HepG2 (cell line): ENCODE data around the gene SEMA3B. TPM values are rescaled to one million over a fixed set of nuclear protein-coding genes. Genes with fewer than 3 reads are reported as not detected.

ENCODE experiments used
- CENPX ChIP-seq: sonication (generic); formaldehyde crosslinking; IDR thresholded peaks from 2 replicates; pipeline ENCODE4 v1.9.0; 2021; ENCODE audit warnings: mild to moderate bottlenecking, missing genetic modification reagents, moderate library complexity
- ELF1 ChIP-seq: sonication (generic); formaldehyde crosslinking; IDR thresholded peaks from 2 replicates; pipeline ENCODE4 v1.4.0; 2020; ENCODE audit warnings: missing genetic modification reagents
- ESRRA ChIP-seq: sonication (generic); formaldehyde crosslinking; IDR thresholded peaks from 2 replicates; pipeline ENCODE4 v1.5.1; 2020; ENCODE audit warnings: mild to moderate bottlenecking, low read depth, missing genetic modification reagents
- FOXA3 ChIP-seq: IDR thresholded peaks from 2 replicates; pipeline ENCODE4 v1.6.1; 2016; ENCODE audit warnings: missing genetic modification reagents, missing compliant biosample characterization
- GMEB2 ChIP-seq: IDR thresholded peaks from 2 replicates; pipeline ENCODE4 v1.6.1; 2016; ENCODE audit warnings: missing biosample characterization, missing genetic modification reagents, low read depth
- HNRNPH1 ChIP-seq: fragments of 200-400 bp; formaldehyde crosslinking; optimal IDR thresholded peaks from 2 replicates; pipeline ENCODE3; 2017; ENCODE audit warnings: mild to moderate bottlenecking, low read depth, low read length
- LCORL ChIP-seq, 2 experiments: fragments of 450-650 bp in 1 of 2; sonication (generic) in 1 of 2; formaldehyde crosslinking in 1 of 2; IDR thresholded peaks; 2 replicates each; pipeline versions ENCODE4 v1.5.0 to v1.6.1; 2017 to 2020; ENCODE audit warnings: antibody characterized with exemption in 1 of 2, missing genetic modification reagents in 1 of 2
- MED13 ChIP-seq: sonication (generic); formaldehyde crosslinking; IDR thresholded peaks from 2 replicates; pipeline ENCODE4 v1.5.0; 2020; ENCODE audit warnings: missing genetic modification reagents
- NCOA5 ChIP-seq: sonication (generic); formaldehyde crosslinking; IDR thresholded peaks from 2 replicates; pipeline ENCODE4 v1.4.0; 2020; ENCODE audit warnings: missing genetic modification reagents
- NFIB ChIP-seq: sonication (generic); formaldehyde crosslinking; IDR thresholded peaks from 2 replicates; pipeline ENCODE4 v1.9.0; 2021; ENCODE audit warnings: missing genetic modification reagents, mild to moderate bottlenecking, borderline replicate concordance
- NR0B2 ChIP-seq: sonication (generic); formaldehyde crosslinking; IDR thresholded peaks from 2 replicates; pipeline ENCODE4 v1.4.0; 2020; ENCODE audit warnings: mild to moderate bottlenecking, missing genetic modification reagents
- NR1H2 ChIP-seq: sonication (generic); formaldehyde crosslinking; IDR thresholded peaks from 2 replicates; pipeline ENCODE4 v1.8.1; 2022; ENCODE audit warnings: low read depth, missing genetic modification reagents, borderline replicate concordance
- PAX8 ChIP-seq: sonication (generic); formaldehyde crosslinking; IDR thresholded peaks from 2 replicates; pipeline ENCODE4 v1.8.0; 2022; ENCODE audit warnings: mild to moderate bottlenecking, missing genetic modification reagents, borderline replicate concordance
- SMAD1 ChIP-seq: sonication (generic); formaldehyde crosslinking; IDR thresholded peaks from 2 replicates; pipeline ENCODE4 v1.4.0; 2020; ENCODE audit warnings: missing genetic modification reagents, low read depth, mild to moderate bottlenecking, borderline replicate concordance
- SP1 ChIP-seq, 2 experiments: fragments of 450-650 bp in 1 of 2; sonication (generic) in 1 of 2; formaldehyde crosslinking in 1 of 2; IDR thresholded peaks; 2 replicates each; pipeline versions ENCODE4 v1.4.0 to v1.6.1; 2016 to 2020; ENCODE audit warnings: missing genetic modification reagents in 1 of 2
- SRSF1 ChIP-seq: fragments of 200-400 bp; formaldehyde crosslinking; optimal IDR thresholded peaks from 2 replicates; pipeline ENCODE3; 2017; ENCODE audit warnings: mild to moderate bottlenecking, low read depth, low read length, moderate library complexity
- ZFP82 ChIP-seq: sonication (generic); formaldehyde crosslinking; IDR thresholded peaks from 2 replicates; pipeline ENCODE4 v1.5.1; 2020; ENCODE audit warnings: mild to moderate bottlenecking, missing genetic modification reagents, borderline replicate concordance
- ZFX ChIP-seq: sonication (generic); formaldehyde crosslinking; IDR thresholded peaks from 2 replicates; pipeline ENCODE4 v1.4.0; 2020; ENCODE audit warnings: mild to moderate bottlenecking, low read depth, missing genetic modification reagents, moderate library complexity
- ZFY ChIP-seq: sonication (generic); formaldehyde crosslinking; IDR thresholded peaks from 2 replicates; pipeline ENCODE4 v1.4.0; 2020; ENCODE audit warnings: missing genetic modification reagents
- ZNF333 ChIP-seq: sonication (generic); formaldehyde crosslinking; IDR thresholded peaks from 2 replicates; pipeline ENCODE4 v1.4.0; 2020; ENCODE audit warnings: mild to moderate bottlenecking, missing genetic modification reagents, borderline replicate concordance
- ZNF335 ChIP-seq: sonication (generic); formaldehyde crosslinking; IDR thresholded peaks from 2 replicates; pipeline ENCODE4 v1.4.0; 2020; ENCODE audit warnings: missing genetic modification reagents
- ZNF414 ChIP-seq: sonication (generic); formaldehyde crosslinking; IDR thresholded peaks from 2 replicates; pipeline ENCODE4 v1.5.0; 2020; ENCODE audit warnings: missing genetic modification reagents
- ZNF678 ChIP-seq: sonication (generic); formaldehyde crosslinking; IDR thresholded peaks from 2 replicates; pipeline ENCODE4 v1.4.0; 2020; ENCODE audit warnings: mild to moderate bottlenecking, missing genetic modification reagents
- ZSCAN21 ChIP-seq: sonication (generic); formaldehyde crosslinking; IDR thresholded peaks from 2 replicates; pipeline ENCODE4 v1.8.0; 2022; ENCODE audit warnings: mild to moderate bottlenecking, missing genetic modification reagents, moderate library complexity, borderline replicate concordance
- polyA plus RNA-seq, 8 experiments: library from polyadenylated mRNA; depleted of rRNA in 3 of 8; stranded (reverse) in 7 of 8; unstranded in 1 of 8; fragments of >200 nt; fragmentation: Illumina TruSeq in 4 of 8; extraction: Trizol in 4 of 8; gene quantifications; 2 replicates each; pipeline versions ENCODE4 v1.2.1 to v1.2.3, GENCODE V29; 2011 to 2016; ENCODE audit warnings: low read depth in 4 of 8, missing spikeins in 1 of 8, mixed read lengths in 1 of 8; ENCODE audit not compliant: insufficient read depth in 1 of 8
- total RNA-seq, 5 experiments: library from RNA; depleted of rRNA; stranded (reverse); fragments of >200 nt; fragmentation: Illumina TruSeq; extraction: Trizol; gene quantifications; 2 replicates each; pipeline ENCODE4 v1.2.3, GENCODE V29; 2016; ENCODE audit warnings: low read depth in 1 of 5
- TF ChIP-seq, protein P1 (sequence below): sonication (generic); formaldehyde crosslinking; IDR thresholded peaks from 2 replicates; pipeline ENCODE4 v1.4.0; 2020; ENCODE audit warnings: missing genetic modification reagents

The SEMA3B gene
- total and polyA plus RNA-seq, 2 of the 13 experiments (the other 11 are each of a cell fraction or from before 2014, with no cell fraction given), result 93.2 to 158 TPM

DNA sequence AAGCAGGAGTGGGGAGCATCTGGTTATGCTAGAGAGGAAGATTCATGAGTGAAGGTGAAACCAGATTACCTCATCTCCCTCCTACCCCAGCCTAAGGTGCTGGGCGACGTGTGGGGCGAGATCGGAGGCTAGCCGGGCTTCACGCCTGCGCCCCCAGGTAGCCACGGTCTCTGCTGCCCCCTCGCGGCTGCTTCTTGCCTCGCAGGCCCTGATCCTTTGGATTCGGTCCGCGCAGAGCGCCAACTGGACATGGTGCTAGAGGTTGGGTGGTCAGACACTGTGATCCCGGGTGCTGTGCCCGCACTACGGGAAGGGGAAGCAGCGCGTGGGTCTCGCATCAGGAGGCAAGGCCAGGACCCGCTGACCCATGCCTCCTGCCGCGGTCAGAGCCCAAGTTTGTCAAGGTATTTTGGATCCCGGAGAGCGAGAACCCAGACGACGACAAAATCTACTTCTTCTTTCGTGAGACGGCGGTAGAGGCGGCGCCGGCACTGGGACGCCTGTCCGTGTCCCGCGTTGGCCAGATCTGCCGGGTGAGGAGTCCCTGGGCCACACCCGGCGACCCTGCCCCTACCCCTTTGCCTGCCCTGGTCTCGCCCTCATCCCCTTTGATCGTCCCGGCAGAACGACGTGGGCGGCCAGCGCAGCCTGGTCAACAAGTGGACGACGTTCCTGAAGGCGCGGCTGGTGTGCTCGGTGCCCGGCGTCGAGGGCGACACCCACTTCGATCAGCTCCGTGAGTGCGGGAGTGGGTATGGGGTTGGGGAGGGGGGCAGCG is 4.2 kb downstream of the SEMA3B start (continued):
- TF ChIP-seq ZNF414 (0 out of 2 replicates have a peak, but pooled peaks have one; percentile 45), LCORL (IDR thresholded peaks at IDR 0.05) (no peak), LCORL (CRISPR knock-in tag; IDR thresholded peaks at IDR 0.05) (peak; percentile 88), HNRNPH1 (no peak), NFIB (CRISPR knock-in tag) (no peak), ZFP82 (CRISPR knock-in tag) (no peak), ESRRA (CRISPR knock-in tag) (no peak), GMEB2 (CRISPR knock-in tag) (no peak), SMAD1 (CRISPR knock-in tag) (peak; percentile 59; the same call in 1 of the 2 replicates), ZNF335 (CRISPR knock-in tag) (0 out of 2 replicates have a peak, but pooled peaks have one; percentile 41), ZSCAN21 (CRISPR knock-in tag) (peak; percentile 65; the same call in 1 of the 2 replicates), ZFX (peak; percentile 46; the same call in 1 of the 2 replicates), PAX8 (no peak), SP1 (IDR thresholded peaks at IDR 0.05) (no peak), SP1 (CRISPR knock-in tag; IDR thresholded peaks at IDR 0.05) (peak; percentile 40; the same call in 1 of the 2 replicates), NCOA5 (no peak), FOXA3 (CRISPR knock-in tag) (peak; percentile 28; the same call in 1 of the 2 replicates), ZNF333 (CRISPR knock-in tag) (no peak), ZFY (CRISPR knock-in tag) (no peak), NR1H2 (no peak), NR0B2 (CRISPR knock-in tag) (peak; percentile 43; the same call in 1 of the 2 replicates), SRSF1 (no peak), ZNF678 (CRISPR knock-in tag) (no peak), MED13 (CRISPR knock-in tag) (no peak), CENPX (no peak), ELF1 (CRISPR knock-in tag) (0 out of 2 replicates have a peak, but pooled peaks have one; percentile 41)
- TF ChIP-seq, protein P1, sequence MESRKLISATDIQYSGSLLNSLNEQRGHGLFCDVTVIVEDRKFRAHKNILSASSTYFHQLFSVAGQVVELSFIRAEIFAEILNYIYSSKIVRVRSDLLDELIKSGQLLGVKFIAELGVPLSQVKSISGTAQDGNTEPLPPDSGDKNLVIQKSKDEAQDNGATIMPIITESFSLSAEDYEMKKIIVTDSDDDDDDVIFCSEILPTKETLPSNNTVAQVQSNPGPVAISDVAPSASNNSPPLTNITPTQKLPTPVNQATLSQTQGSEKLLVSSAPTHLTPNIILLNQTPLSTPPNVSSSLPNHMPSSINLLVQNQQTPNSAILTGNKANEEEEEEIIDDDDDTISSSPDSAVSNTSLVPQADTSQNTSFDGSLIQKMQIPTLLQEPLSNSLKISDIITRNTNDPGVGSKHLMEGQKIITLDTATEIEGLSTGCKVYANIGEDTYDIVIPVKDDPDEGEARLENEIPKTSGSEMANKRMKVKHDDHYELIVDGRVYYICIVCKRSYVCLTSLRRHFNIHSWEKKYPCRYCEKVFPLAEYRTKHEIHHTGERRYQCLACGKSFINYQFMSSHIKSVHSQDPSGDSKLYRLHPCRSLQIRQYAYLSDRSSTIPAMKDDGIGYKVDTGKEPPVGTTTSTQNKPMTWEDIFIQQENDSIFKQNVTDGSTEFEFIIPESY, result peak; percentile 100
